ENCODE measurements around the gene AFAP1L1.

Gene AFAP1L1

GRCh38 chr5:149261246-149261645 is 10.4 kb upstream of the AFAP1L1 start:
- Histone ChIP-seq H3K27ac (ENCODE audit: extremely low read depth, low read depth, low read length) (no peak overlapping the region), H3K36me3 (ENCODE audit: control insufficient read depth in 2 of 2, insufficient read depth in 1 of 2, low read length in 2 of 2) (no peaks in the 10 kb centered on the region), H3K4me1 (ENCODE audit: control insufficient read depth, insufficient read depth, low read length) (no peaks in the 10 kb centered on the region), H3K9me3 (ENCODE audit: control insufficient read depth, insufficient read depth, low read depth, low read length) (no peaks in the 10 kb centered on the region), H3K4me3 (ENCODE audit: low read depth, low read length) (no peak overlapping the region)
- ChIA-PET CTCF (interaction anchor here (0.6 to 1.0 kb wide), 4 partner anchors 8 to 886 kb away, joined by 3 to 4 read pairs (median 4); no protein-coding TSS in a partner anchor), POLR2A (no interaction called here)
- no peak for TF ChIP-seq ZNF394 (tag by site-specific recombination; IDR thresholded peaks at IDR 0.05; ENCODE audit: borderline replicate concordance)
- TF ChIP-seq, protein P1, sequence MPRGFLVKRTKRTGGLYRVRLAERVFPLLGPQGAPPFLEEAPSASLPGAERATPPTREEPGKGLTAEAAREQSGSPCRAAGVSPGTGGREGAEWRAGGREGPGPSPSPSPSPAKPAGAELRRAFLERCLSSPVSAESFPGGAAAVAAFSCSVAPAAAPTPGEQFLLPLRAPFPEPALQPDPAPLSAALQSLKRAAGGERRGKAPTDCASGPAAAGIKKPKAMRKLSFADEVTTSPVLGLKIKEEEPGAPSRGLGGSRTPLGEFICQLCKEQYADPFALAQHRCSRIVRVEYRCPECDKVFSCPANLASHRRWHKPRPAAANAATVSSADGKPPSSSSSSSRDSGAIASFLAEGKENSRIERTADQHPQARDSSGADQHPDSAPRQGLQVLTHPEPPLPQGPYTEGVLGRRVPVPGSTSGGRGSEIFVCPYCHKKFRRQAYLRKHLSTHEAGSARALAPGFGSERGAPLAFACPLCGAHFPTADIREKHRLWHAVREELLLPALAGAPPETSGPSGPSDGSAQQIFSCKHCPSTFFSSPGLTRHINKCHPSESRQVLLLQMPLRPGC (tag by site-specific recombination; IDR thresholded peaks at IDR 0.05), result no peak
- TF ChIP-seq ZFP3 (tag by site-specific recombination; IDR thresholded peaks at IDR 0.05; ENCODE audit: low read depth), result no peak
- no peak for TF ChIP-seq ZNF596 (tag by site-specific recombination; IDR thresholded peaks at IDR 0.05)
- no peak for TF ChIP-seq ZNF639 (tag by site-specific recombination; IDR thresholded peaks at IDR 0.05)
- no peak for TF ChIP-seq ZNF561 (tag by site-specific recombination; IDR thresholded peaks at IDR 0.05; ENCODE audit: borderline replicate concordance)
- no peak for TF ChIP-seq ZNF157 (tag by site-specific recombination; IDR thresholded peaks at IDR 0.05)

GRCh38 chr5:149262315-149262714 is 9.3 kb upstream of the AFAP1L1 start:
- no peak overlapping the region for H3K27ac ChIP-seq (ENCODE audit: extremely low read depth, low read depth, low read length)

DNA sequence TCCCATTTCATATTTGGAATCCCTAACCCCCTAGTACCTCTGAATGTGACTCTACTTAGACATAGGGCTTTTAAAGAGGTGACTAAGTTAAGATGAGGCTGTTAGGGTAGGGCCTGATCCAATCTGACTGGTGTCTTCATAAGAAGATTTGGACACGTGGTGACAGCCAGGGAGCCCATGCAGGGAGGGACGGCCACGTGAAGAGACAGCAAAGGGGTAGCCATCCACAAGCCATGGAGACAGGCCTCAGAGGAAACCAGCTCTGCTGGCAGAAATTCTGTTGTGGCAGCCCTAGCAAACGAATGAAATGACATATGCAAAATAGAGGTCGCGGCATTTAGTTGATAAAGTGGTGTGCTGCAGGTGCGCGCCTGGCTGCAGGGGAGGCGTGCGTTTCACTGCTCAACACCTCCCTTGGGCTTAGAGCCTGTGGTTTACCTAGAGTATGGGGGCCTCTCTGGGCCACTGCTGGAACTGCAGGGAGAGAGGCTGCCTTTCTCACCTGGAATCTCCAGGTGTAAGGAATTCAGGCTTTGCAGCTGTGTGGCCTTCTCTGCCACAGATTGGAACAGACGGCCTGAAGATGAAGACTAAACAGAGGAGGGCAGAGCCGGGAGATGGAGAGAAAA is 7.1 kb upstream of the AFAP1L1 start:
- ChIA-PET CTCF (interaction anchor here (0.8 to 2.8 kb wide), 26 partner anchors 10 to 534 kb away, joined by 3 to 14 read pairs (median 4); no protein-coding TSS in a partner anchor), POLR2A (no interaction called here)
- Histone ChIP-seq H3K4me1 (ENCODE audit: control insufficient read depth, insufficient read depth, low read length) (no peaks in the 10 kb centered on the region), H3K36me3 (ENCODE audit: control insufficient read depth in 2 of 2, insufficient read depth in 1 of 2, low read length in 2 of 2) (no peaks in the 10 kb centered on the region), H3K27ac (ENCODE audit: extremely low read depth, low read depth, low read length) (no peak overlapping the region), H3K4me3 (ENCODE audit: low read depth, low read length) (no peak overlapping the region), H3K9me3 (ENCODE audit: control insufficient read depth, insufficient read depth, low read depth, low read length) (no peaks in the 10 kb centered on the region)
- no peak for TF ChIP-seq ZNF768 (tag by site-specific recombination; IDR thresholded peaks at IDR 0.05)
- peak; percentile 83 for TF ChIP-seq ZNF341 (tag by site-specific recombination; IDR thresholded peaks at IDR 0.05; ENCODE audit: low read depth)
- TF ChIP-seq ZBTB26 (tag by site-specific recombination; optimal IDR thresholded peaks at IDR 0.05), result peak; percentile 39
- TF ChIP-seq ZSCAN30 (tag by site-specific recombination; IDR thresholded peaks at IDR 0.05), result no peak
- no peak for TF ChIP-seq ZNF311 (tag by site-specific recombination; IDR thresholded peaks at IDR 0.05; ENCODE audit: borderline replicate concordance)
- TF ChIP-seq ZNF677 (tag by site-specific recombination; IDR thresholded peaks at IDR 0.05), result no peak
- TF ChIP-seq ZNF19 (tag by site-specific recombination; IDR thresholded peaks at IDR 0.05; ENCODE audit: low read depth), result no peak
- TF ChIP-seq ZNF776 (tag by site-specific recombination; IDR thresholded peaks at IDR 0.05; ENCODE audit: borderline replicate concordance), result no peak
- TF ChIP-seq ZBTB48 (tag by site-specific recombination; IDR thresholded peaks at IDR 0.05), result 0 out of 2 replicates have a peak, but pooled peaks have one; percentile 26
- peak; percentile 59 for TF ChIP-seq ZNF654 (tag by site-specific recombination; IDR thresholded peaks at IDR 0.05; ENCODE audit: low read depth)
- no peak for TF ChIP-seq ZNF747 (tag by site-specific recombination; IDR thresholded peaks at IDR 0.05)
- no peak for TF ChIP-seq ZIC2 (tag by site-specific recombination; IDR thresholded peaks at IDR 0.05)
- TF ChIP-seq GLIS1 (tag by site-specific recombination; IDR thresholded peaks at IDR 0.05), result no peak; the same call in 1 of the 2 replicates
- TF ChIP-seq ZNF426 (tag by site-specific recombination; IDR thresholded peaks at IDR 0.05), result no peak
- TF ChIP-seq ZNF610 (tag by site-specific recombination; IDR thresholded peaks at IDR 0.05; ENCODE audit: borderline replicate concordance), result no peak
- no peak for TF ChIP-seq KLF9 (tag by site-specific recombination; IDR thresholded peaks at IDR 0.05; ENCODE audit: low read depth)

More at GRCh38 chr5:149262315-149262714, 9.3 kb upstream of the AFAP1L1 start:
- no peaks in the 10 kb centered on the region for H3K4me1 ChIP-seq (ENCODE audit: control insufficient read depth, insufficient read depth, low read length)
- no peaks in the 10 kb centered on the region for H3K36me3 ChIP-seq (ENCODE audit: control insufficient read depth in 2 of 2, insufficient read depth in 1 of 2, low read length in 2 of 2)
- no peak overlapping the region for H3K4me3 ChIP-seq (ENCODE audit: low read depth, low read length)
- ChIA-PET CTCF (interaction anchor here (0.9 to 1.5 kb wide), 2 partner anchors 146 to 527 kb away, joined by 3 to 6 read pairs; no protein-coding TSS in a partner anchor), POLR2A (no interaction called here)
- no peaks in the 10 kb centered on the region for H3K9me3 ChIP-seq (ENCODE audit: control insufficient read depth, insufficient read depth, low read depth, low read length)
- TF ChIP-seq ZNF121 (tag by site-specific recombination; IDR thresholded peaks at IDR 0.05), result no peak
- TF ChIP-seq HOXD13 (CRISPR knock-in tag; IDR thresholded peaks at IDR 0.05; ENCODE audit: borderline replicate concordance), result no peak
- TF ChIP-seq TRIM28 (IDR thresholded peaks at IDR 0.05; ENCODE audit: borderline replicate concordance, low read length), result no peak

All from HEK293 (cell line).